NK-92 (cell line): ENCODE results near the gene IFI16.

Source experiments
- DNase-seq: peaks from one replicate; lab custom pipeline; 2025; ENCODE audit not compliant: unreplicated experiment; lab: John Stamatoyannopoulos, UW

IFI16 gene

DNA sequence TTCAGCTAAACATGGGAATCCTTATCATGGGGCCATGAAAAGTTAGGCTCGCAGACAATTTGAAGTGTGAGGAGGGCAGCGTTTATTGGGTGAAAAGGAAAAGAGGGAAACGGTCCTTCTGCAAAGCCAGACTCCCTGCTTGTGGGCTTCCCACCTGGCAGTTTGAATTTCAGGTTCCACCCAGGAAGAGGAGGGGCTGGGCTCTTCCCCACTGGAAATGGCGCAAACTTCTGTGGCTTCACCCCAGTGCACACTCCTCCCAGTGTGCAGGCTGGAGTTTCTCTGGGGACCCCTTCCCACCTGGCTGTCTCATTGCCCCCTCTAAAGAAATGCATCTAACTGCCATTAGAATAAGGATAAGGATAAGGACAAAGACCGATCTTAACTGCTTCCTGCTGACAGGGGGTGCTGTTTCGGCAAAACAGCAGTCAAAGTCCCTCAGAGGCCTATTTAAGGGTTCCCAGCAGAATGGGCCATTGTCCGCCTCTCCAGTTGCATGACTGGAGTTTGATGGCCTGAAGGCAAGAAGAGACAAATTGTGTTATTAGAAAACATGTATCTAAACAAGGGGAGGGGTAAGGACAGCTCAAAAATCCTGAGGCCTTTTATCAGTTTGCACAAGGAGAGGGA, 46.5 kb downstream of the IFI16 start:
- DNase-seq: no peak

- DNase-seq: no peak
Observed at GRCh38 chr1:159058751-159059150, 49.0 kb downstream of the IFI16 start.

GRCh38 chr1:159065106-159065505, 55.4 kb downstream of the IFI16 start:
- no peak for DNase-seq

GRCh38 chr1:159066108-159066507, 56.4 kb downstream of the IFI16 start:
- no peak for DNase-seq

- DNase-seq: no peak
Observed at GRCh38 chr1:159067699-159068621, 58.3 kb downstream of the IFI16 start.

GRCh38 chr1:159068886-159069285, 59.2 kb downstream of the IFI16 start:
- no peak for DNase-seq

GRCh38 chr1:159071970-159072582, 62.4 kb downstream of the IFI16 start:
- DNase-seq: no peak

- DNase-seq: no peak
Observed at GRCh38 chr1:159076438-159077119, 66.9 kb downstream of the IFI16 start, which contains the start of gene AIM2. AIM2 (minus strand) TSS chr1:159076766; CDS start chr1:159073499, 3,267 bp downstream.

DNA sequence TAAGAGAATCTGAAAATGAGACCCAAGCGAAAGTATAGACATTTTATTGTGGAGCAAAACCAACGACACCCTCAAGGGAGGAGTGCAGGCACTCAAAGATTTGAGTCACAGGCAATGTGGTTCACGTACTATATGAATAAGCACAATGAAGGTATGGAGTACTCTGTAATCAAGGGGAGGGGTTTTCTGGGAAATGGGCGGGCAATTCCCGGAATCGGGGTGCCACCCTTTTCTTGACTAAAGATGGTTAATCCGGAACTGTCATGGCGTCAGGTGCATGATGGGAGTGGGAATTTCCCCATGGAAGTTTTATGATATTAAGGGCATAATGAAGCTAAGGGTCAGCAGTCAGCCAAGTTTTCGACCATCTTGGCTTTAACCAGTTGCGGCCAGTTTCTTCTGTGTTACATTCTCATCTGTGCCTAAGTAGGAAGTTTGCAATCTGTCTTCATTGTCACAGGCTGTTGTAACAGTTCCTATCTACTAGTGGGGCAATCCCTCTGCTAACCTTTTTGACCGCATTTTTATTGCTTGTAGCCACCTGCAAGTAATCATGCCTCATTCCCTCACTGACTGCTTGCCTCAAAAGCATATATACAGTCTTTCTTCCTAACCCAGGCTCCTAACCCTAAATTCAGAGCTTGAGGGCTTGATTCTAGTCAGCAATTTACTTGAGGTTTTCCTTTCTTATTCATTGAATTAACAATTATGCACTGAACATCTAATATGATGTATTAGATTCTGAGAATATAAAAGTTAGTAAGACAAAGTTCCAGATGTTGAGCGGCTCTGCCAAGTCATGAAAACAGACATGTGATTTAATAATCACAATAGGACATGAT, 67.6 kb downstream of the IFI16 start:
- peak; percentile 31 for DNase-seq

- DNase-seq: no peak
Observed at GRCh38 chr1:159079525-159079924, 69.8 kb downstream of the IFI16 start.

GRCh38 chr1:159081626-159082025, 71.9 kb downstream of the IFI16 start:
- no peak for DNase-seq

DNA sequence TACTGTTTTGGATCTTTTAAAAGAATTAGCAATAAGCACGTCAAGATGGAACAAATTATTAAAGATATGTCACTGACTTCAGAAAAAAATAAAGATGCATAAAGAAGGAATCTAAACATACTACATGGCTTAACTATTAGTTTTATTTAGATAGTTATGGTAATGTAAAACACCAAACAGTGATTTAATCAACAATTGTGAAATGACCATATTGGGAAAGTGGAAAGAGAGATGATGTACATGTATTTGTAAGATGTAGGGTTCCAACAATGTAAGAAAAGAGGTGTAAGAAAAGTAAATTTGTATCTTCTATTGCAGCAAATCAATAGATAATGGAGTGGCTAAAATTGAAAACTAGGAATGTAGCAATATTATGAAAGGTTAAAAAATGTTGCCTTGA, 73.3 kb downstream of the IFI16 start:
- no peak for DNase-seq

DNA sequence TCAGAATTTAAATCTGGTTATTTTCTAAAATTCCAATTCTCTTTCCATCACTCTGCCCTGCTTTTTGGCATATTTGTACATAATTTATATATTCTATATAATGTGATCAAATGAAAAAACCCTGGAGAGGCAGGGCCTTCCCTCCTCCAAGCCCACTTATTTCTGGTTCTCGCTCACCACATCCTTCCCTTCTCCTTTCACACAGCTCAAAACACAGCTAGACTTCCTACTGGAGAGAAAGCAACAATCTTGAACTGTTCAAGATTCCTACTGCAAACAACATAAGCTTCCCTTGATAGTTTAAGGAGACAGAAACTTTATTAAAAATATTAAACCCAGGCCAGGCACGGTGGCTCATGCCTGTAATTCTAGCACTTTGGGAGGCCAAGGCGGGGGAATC, 74.4 kb downstream of the IFI16 start:
- no peak for DNase-seq

DNA sequence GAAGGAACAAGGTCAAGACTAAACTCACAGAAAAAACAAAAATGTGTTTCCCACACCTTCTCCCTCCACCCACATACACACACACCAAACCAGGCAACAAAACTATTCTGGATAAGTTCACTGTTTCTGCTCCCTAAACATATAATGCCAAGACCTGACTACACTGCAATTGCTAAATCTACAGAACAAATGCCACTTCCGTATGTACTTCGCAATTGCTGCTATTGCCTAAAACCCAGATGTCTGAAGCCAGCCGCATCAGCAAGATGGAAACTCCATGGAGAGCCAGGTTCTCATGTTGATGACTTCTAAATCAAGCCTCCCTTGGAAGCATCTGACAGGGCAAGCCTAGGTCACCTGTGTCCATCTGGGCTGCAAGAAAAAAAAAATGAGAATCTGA, 75.2 kb downstream of the IFI16 start:
- DNase-seq: no peak

- DNase-seq: no peak
Observed at GRCh38 chr1:159088050-159088449, 78.3 kb downstream of the IFI16 start.

DNA sequence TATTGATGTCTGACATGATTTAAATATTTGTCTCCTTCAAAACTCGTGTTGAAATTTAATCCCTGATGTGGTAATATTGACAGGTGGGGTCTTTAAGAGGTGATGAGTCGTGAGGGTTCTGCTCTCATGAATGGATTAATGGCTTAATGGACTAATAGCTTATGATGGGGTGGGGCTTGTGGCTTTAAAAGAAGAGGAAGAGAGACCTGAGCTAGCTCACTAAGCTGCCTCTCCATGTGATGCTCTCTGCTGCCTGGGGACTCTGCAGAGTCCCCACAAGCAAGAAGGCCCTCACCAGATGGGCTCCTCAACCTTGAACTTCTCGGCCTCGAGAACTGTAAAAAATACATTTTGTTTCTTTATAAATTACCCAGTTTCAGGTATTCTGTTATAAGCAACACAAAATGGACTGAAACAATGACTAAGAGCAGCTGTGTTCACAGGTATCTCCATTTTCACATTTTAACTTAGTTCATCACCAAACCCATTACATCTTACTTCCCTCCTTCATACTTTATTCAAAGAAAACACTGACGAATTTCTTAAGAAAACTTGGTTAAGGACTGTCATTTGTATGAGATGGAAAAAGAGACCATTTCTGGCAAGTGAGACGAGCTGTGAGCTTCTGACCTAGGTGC, 79.0 kb downstream of the IFI16 start:
- no peak for DNase-seq

DNA sequence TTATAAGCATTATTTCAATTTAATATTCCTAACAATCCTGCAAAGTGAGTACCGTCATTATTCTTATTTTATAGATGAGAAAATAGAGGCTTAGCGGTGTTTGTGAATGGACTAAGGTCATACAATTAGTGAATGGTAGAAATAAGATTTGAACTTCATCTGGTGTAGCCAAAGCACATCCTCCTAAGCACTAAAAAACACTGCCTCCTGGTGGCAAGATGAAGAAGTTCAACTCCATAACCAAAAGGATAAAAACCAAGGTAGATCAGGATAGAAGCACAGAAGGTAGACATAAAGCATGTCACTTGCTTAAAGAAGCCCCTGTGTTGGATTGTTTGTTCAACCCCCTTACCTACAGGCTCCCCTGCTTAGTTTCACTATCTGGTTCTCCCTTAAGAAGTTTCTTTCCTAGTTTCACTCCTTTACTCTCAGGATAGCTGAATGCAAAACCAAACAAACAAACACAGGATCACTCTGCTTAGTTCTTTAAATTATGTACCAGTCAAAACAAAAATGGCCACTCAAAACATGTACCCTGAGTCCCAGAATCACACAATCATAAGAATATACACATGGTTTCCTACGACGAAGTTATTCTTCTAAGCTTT, 79.6 kb downstream of the IFI16 start:
- no peak for DNase-seq

GRCh38 chr1:159090286-159091179, 80.8 kb downstream of the IFI16 start:
- DNase-seq: no peak

GRCh38 chr1:159091180-159091560, 81.5 kb downstream of the IFI16 start:
- no peak for DNase-seq
